GM18951 (cell line): ENCODE data around the gene RNF126.

Experiments
- POLR2A ChIP-seq: IDR thresholded peaks from 4 replicates; pipeline ENCODE4 v1.6.1; 2011; ENCODE audit warnings: mild to moderate bottlenecking; ENCODE audit not compliant: insufficient read length, insufficient read depth; ENCODE audit errors: extremely low read depth
- in situ Hi-C: fragments of 300-500 bp; cut with MboI; formaldehyde crosslinking; loops from one replicate; pipeline ENCODE4 v1.12.0; 2022; ENCODE audit warnings: low sequenced_read_pairs, mixed read lengths, inconsistent platforms; ENCODE audit not compliant: unreplicated experiment

The RNF126 gene

GRCh38 chr19:661427-662196 lies 1.4 kb downstream of the RNF126 start:
- in situ Hi-C loops: no loop called here
- peak; percentile 15 for TF ChIP-seq POLR2A

- in situ Hi-C loops: no loop called here
- no peak for TF ChIP-seq POLR2A
Measured at GRCh38 chr19:660793-661426, 2.1 kb downstream of the RNF126 start.

GRCh38 chr19:658916-659839 lies 3.8 kb downstream of the RNF126 start:
- in situ Hi-C loops: no loop called here
- no peak for TF ChIP-seq POLR2A

GRCh38 chr19:658059-658839 lies 4.8 kb downstream of the RNF126 start:
- peak; percentile 3 for TF ChIP-seq POLR2A
- in situ Hi-C loops: no loop called here

- no peak for TF ChIP-seq POLR2A
- in situ Hi-C loops: no loop called here
Measured at GRCh38 chr19:657611-658010, 5.4 kb downstream of the RNF126 start.

GRCh38 chr19:656751-657559 lies 6.1 kb downstream of the RNF126 start:
- in situ Hi-C loops: no loop called here
- no peak for TF ChIP-seq POLR2A

GRCh38 chr19:655691-656090 lies 7.3 kb downstream of the RNF126 start:
- no peak for TF ChIP-seq POLR2A
- in situ Hi-C loops: no loop called here

GRCh38 chr19:653425-653824 lies 9.6 kb downstream of the RNF126 start:
- in situ Hi-C loops: no loop called here
- TF ChIP-seq POLR2A: no peak

- in situ Hi-C loops: no loop called here
- no peak for TF ChIP-seq POLR2A
Measured at GRCh38 chr19:652467-653389, 10.3 kb downstream of the RNF126 start.

- TF ChIP-seq POLR2A: no peak
- in situ Hi-C loops: no loop called here
Measured at GRCh38 chr19:651991-652390, 11.0 kb downstream of the RNF126 start.
